Coronary artery (tissue), 2 donors: Measurements from ENCODE around the gene GPD1L.
"Not testable (repeated sequence)": the region's sequence is repeated elsewhere in the genome, so short reads cannot be mapped to it uniquely, and the experiment has no call there.

Experiments used
- DNase-seq: peaks from one replicate; pipeline ENCODE4 v3.0.0-alpha.2; 2017; ENCODE audit warnings: low spot score
- H3K27ac ChIP-seq, 2 donors: fragments of 200-600 bp; sonication (generic); one replicate each; pipeline ENCODE4 v1.5.1; 2016 to 2019
- H3K4me3 ChIP-seq: fragments of 200-600 bp; sonication (generic); 2 replicates; pipeline ENCODE4 v1.5.1; 2016; ENCODE audit warnings: mild to moderate bottlenecking, moderate library complexity
- CTCF ChIP-seq: fragments of 200-600 bp; sonication (generic); IDR thresholded peaks from one replicate; pipeline ENCODE4 v1.5.1; 2019; ENCODE audit warnings: antibody characterized with exemption

GPD1L gene

GRCh38 chr3:32105291-32106131 is 909 bp upstream of the GPD1L start:
- Histone ChIP-seq H3K27ac (peak overlapping the region in 1 of 2 donors; percentile 86), H3K4me3 (peak overlapping the region; percentile 95)
- no peak for TF ChIP-seq CTCF
- no peak for DNase-seq

- peak overlapping the region; percentile 71 to 86 for H3K27ac ChIP-seq
- TF ChIP-seq CTCF, result no peak
- peak overlapping the region; percentile 95 for H3K4me3 ChIP-seq
- no peak for DNase-seq
Observed at GRCh38 chr3:32106929-32107362, 526 bp downstream of the GPD1L start.

- H3K4me3 ChIP-seq, DNase-seq: not testable (repeated sequence)
- peak overlapping the region in 1 of 2 donors; percentile 86 for H3K27ac ChIP-seq
Observed at GRCh38 chr3:32108224-32108623, 1.8 kb downstream of the GPD1L start.

- Histone ChIP-seq H3K27ac (peak overlapping the region; percentile 36 to 78), H3K4me3 (no peak overlapping the region)
- peak; percentile 89 for DNase-seq
- no peak for TF ChIP-seq CTCF
Observed at GRCh38 chr3:32109256-32109655, 2.8 kb downstream of the GPD1L start.

GRCh38 chr3:32110233-32110760 is 3.9 kb downstream of the GPD1L start:
- no peak for TF ChIP-seq CTCF
- no peak for DNase-seq
- Histone ChIP-seq H3K4me3 (no peak overlapping the region), H3K27ac (peak overlapping the region in 1 of 2 donors; percentile 78)

GRCh38 chr3:32111560-32111959 is 5.1 kb downstream of the GPD1L start:
- TF ChIP-seq CTCF, result no peak
- Histone ChIP-seq H3K4me3 (no peak overlapping the region), H3K27ac (no peak overlapping the region)
- DNase-seq, result no peak

- no peak for DNase-seq
- H3K4me3 ChIP-seq, result no peak overlapping the region
- H3K27ac ChIP-seq, result no peak overlapping the region
- no peak for TF ChIP-seq CTCF
Observed at GRCh38 chr3:32113566-32113965, 7.1 kb downstream of the GPD1L start.
